HG02943 (cell line): Measurements from ENCODE around the gene IL17RB.

Experiments
- ATAC-seq: cut with Tn5 transposase; IDR thresholded peaks from one replicate; pipeline ENCODE4 v1.9.1; 2021; ENCODE audit warnings: mild to moderate bottlenecking, low read depth, moderate library complexity; ENCODE audit not compliant: unreplicated experiment

The IL17RB gene

GRCh38 chr3:53900666-53901331, 54.4 kb downstream of the IL17RB start:
- ATAC-seq = no peak

GRCh38 chr3:53902067-53902466, 55.7 kb downstream of the IL17RB start:
- ATAC-seq = no peak

DNA sequence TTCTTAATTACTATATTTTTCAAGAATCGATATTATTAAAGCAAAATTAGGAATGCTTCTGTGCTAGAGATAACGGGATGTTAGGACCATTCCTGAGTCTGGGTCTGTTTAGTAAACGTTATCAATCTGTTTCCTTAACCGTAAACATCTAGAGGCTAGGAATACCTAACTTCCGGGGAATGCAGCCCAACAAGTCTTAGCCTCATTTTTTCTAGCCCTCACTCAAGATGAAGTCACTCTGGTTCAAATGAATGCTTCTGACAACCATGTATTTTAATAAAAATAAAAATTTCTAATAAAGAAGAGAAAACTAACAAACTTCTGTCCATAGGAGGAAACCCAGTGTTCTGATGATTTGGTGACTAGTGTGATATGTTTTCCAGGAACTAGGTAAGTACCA, 56.3 kb downstream of the IL17RB start:
- no peak for ATAC-seq

DNA sequence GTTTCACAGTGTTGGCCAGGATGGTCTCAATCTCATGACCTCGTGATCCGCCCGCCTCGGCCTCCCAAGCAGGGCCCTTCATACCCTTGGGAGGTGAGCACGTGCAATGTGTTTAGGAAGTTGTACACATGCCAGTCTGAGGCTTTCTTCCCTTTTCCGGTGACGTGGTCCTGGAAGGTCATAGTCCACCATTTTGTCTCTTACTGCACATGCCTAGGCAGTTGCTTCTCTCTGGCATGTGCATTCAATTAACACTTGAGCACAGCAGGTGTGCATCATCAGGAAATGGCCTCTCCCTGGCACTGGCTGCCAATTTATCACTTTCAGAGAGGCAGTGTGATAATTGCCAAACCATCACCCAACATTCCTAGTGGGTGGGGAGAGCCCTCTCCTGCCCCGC, 67.0 kb downstream of the IL17RB start:
- ATAC-seq = no peak
